Stimulated activated naive CD8-positive, alpha-beta T cell treated with anti-CD3 and anti-CD28 coated beads, Interleukin-15, amount 100 ng/mL, for 72 hours (primary cell): ENCODE results near the gene TRIM54.
"Not testable (repeated sequence)": the region's sequence is repeated elsewhere in the genome, so short reads cannot be mapped to it uniquely, and the experiment has no call there.

ENCODE experiments used
- ATAC-seq: fragments of 150-1000 bp; cut with Tn5 transposase; 2 replicates; pipeline ENCODE4 v1.10.0; 2021; ENCODE audit warnings: mild to moderate bottlenecking, moderate library complexity
- DNase-seq, 2 donors: peaks; one replicate each; pipeline ENCODE4 v3.0.0; 2021 to 2022
- H3K27ac Mint-ChIP-seq, 2 donors: one replicate each; pipeline ENCODE4 v1.8.0; 2022; ENCODE audit warnings: mild to moderate bottlenecking in 2 of 2, mixed read lengths in 2 of 2, moderate library complexity in 2 of 2
- H3K27me3 Mint-ChIP-seq: one replicate; pipeline ENCODE4 v1.8.0; 2022; ENCODE audit warnings: mixed read lengths
- H3K4me1 Mint-ChIP-seq: one replicate; pipeline ENCODE4 v1.8.0; 2022; ENCODE audit warnings: mild to moderate bottlenecking, mixed read lengths
- H3K4me3 Mint-ChIP-seq, 2 donors: one replicate each; pipeline ENCODE4 v1.8.0; 2022; ENCODE audit warnings: mild to moderate bottlenecking in 2 of 2, mixed read lengths in 2 of 2, moderate library complexity in 1 of 2
- H3K9me3 Mint-ChIP-seq, 2 donors: one replicate each; pipeline ENCODE4 v1.8.0; 2022; ENCODE audit warnings: mixed read lengths in 2 of 2

The TRIM54 gene

DNA sequence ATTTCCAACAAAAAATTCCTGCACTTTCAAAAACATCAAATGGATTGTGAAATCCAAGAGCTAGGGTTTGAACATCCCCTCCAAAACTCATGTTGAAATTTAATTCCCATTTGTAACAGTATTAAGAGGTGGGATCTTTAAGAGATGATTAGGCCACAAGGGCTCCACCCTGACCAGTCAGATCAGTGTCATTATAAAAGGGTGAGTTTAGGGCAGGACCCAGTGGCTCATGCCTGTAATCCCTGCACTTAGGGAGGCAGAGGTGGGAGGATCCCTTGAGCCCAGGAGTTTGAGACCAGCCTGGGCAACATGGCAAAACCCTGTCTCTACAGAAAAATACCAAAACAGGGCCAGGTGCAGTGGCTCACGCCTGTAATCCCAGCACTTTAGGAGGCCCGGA is 65.4 kb downstream of the TRIM54 start:
- H3K27me3 Mint-ChIP-seq: no peaks in the 10 kb centered on the region
- no peaks in the 10 kb centered on the region for H3K9me3 Mint-ChIP-seq
- DNase-seq (no peak), ATAC-seq (no peak)
- peak overlapping the region in 1 of 2 donors; percentile 12 for H3K4me3 Mint-ChIP-seq
- H3K27ac Mint-ChIP-seq: no peak overlapping the region
- H3K4me1 Mint-ChIP-seq: peaks cover 44% of the 10 kb centered on the region

DNA sequence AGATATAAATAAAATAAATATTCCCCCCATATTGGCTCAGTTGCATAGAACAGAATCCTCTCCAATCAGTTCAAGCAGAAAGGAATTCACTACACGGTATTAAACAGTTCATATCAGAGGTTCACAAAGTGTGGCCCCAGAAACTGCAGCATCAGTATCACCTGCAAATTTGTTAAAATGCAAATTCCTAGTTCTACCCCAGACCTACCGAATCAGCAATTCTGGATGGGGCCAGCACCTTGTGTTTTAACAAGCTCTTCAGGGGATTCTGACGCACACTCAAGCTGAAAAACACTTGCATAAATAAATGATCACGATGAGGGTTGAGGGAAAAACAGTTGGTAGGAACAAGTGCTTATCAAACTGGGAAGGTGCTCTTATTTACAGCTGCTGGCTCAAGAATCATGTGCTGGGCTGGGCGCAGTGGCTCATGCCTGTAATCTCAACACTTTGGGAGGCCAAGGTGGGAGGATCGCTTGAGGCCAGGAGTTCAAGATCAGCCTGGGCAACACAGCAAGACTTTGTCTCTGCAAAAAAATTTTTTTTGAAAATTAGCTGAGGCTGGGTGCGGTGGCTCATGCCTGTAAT is 68.0 kb downstream of the TRIM54 start:
- peaks cover 64% of the 10 kb centered on the region for H3K4me1 Mint-ChIP-seq
- ATAC-seq: no peak
- H3K9me3 Mint-ChIP-seq: no peaks in the 10 kb centered on the region
- H3K27ac Mint-ChIP-seq: no peak overlapping the region
- no peak overlapping the region for H3K4me3 Mint-ChIP-seq
- DNase-seq: no peak
- H3K27me3 Mint-ChIP-seq: no peaks in the 10 kb centered on the region

DNA sequence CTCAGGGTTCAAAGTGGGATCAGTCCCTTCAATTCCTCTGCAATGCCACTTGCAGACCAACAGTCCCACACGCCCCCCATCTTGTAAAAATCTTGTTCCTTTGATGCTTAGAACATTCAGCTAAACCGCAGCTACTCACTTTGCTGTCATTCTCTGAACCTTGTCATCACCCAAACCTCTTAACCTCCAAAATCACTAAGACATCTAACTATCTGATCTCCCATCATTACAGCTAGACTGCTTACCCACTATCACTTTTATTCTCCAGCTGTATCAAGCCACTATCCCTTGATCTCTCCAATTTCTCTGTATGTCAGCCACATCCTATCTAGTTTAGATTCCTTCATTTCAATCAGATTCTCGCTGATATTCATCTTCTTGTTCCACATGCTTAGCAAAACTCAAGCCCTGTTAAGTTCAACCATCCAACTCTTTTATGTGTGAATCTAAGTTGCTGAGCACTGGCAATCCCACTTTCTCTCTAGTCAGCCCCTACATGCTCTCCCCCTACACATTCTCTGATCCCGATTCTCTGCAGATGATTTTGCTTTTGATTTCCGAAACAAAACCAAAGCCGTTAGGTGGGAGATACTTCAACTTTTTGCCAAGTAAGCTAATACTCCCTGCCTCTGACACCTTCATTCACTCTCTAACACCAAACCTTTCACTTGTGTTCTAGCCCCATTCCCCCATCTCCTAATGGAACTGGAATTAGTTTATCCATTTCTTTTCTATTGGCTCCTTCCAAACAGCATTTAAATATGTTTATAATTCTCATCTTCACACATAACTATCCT is 69.8 kb downstream of the TRIM54 start:
- no peak for DNase-seq
- Mint-ChIP-seq H3K4me1 (peaks cover 66% of the 10 kb centered on the region), H3K4me3 (peak overlapping the region; percentile 35 to 40), H3K27me3 (no peaks in the 10 kb centered on the region), H3K27ac (peak overlapping the region in 1 of 2 donors; percentile 1), H3K9me3 (no peaks in the 10 kb centered on the region)
- peak; percentile 52 for ATAC-seq

DNA sequence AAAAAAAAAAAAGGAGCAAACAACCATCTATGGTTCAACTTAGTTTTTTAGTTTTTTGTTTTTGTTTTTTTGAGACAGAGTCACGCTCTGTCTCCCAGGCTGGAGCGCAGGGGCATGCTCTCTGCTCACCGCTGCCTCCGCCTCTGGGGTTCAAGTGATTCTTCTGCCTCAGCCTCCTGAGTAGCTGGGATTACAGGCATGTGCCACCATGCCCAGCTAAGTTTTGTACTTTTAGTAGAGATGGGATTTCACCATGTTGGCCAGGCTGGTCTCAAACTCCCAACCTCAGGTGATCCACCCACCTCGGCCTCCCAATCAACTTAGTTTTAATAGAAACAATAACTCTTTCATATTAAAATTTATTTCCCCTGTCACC is 71.1 kb downstream of the TRIM54 start:
- H3K9me3 Mint-ChIP-seq, H3K27me3 Mint-ChIP-seq, H3K27ac Mint-ChIP-seq, ATAC-seq, DNase-seq: not testable (repeated sequence)
- H3K4me1 Mint-ChIP-seq: peaks cover 61% of the 10 kb centered on the region
- peak overlapping the region in 1 of 2 donors; percentile 34 for H3K4me3 Mint-ChIP-seq

DNA sequence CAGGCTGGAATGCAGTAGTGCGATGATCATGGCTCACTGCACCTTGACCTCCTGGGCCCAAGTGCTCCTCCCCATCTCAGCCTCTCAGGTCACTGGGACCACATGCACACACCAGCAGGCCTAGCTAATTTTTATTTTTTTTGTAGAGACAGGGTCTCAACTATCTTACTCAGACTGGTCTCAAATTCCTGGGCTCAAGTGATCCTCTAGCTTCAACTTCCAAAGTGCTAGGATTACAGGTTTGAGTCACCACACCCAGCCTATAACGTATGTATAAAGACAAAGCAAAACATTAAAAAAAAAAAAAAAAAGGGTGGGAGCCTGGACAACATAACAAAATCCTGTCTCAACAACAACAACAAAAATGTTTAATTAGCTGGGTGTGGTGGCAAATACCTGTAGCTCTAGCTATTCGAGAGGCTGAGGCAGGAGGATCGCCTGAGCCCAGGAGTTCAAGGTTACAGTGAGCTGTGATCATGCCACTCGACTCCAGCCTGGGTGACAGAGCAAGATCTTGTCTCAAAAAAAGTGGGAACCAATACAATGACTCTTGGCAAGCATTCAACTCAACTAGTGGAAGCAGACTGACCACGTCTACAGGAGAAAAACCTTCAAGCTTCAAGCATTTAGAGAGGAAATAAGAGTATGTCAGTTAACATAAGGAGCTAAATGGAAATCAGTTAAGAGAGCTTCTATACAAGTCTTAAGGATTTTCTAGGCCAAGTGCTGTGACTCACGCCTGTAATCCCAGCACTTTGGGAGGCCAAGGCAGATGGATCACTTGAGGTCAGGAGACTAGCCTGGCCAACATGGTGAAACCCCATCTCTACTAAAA is 71.8 kb downstream of the TRIM54 start:
- H3K4me1 Mint-ChIP-seq: peaks cover 65% of the 10 kb centered on the region
- H3K27me3 Mint-ChIP-seq: no peaks in the 10 kb centered on the region
- no peak for ATAC-seq
- H3K27ac Mint-ChIP-seq: peak overlapping the region in 1 of 2 donors; percentile 70
- peak overlapping the region; percentile 33 to 34 for H3K4me3 Mint-ChIP-seq
- no peaks in the 10 kb centered on the region for H3K9me3 Mint-ChIP-seq
- DNase-seq: no peak

DNA sequence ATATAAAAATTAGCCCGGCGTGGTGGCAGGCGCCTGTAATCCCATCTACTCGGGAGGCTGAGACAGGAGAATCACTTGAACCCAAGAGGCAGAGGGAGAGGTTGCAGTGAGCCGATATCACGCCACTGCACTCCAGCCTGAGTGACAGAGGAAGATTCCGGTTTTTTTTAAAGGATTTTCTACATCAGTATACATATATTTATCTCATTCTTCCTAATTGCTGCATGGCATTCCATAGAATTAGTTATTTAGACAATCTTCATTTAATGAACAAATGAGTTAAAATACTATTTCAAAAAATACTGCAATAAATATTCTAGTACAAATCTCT is 72.3 kb downstream of the TRIM54 start:
- no peak overlapping the region for H3K27ac Mint-ChIP-seq
- DNase-seq (no peak), ATAC-seq (no peak)
- H3K9me3 Mint-ChIP-seq: no peaks in the 10 kb centered on the region
- H3K4me3 Mint-ChIP-seq: peak overlapping the region; percentile 23 to 33
- H3K27me3 Mint-ChIP-seq: no peaks in the 10 kb centered on the region
- H3K4me1 Mint-ChIP-seq: peaks cover 65% of the 10 kb centered on the region

DNA sequence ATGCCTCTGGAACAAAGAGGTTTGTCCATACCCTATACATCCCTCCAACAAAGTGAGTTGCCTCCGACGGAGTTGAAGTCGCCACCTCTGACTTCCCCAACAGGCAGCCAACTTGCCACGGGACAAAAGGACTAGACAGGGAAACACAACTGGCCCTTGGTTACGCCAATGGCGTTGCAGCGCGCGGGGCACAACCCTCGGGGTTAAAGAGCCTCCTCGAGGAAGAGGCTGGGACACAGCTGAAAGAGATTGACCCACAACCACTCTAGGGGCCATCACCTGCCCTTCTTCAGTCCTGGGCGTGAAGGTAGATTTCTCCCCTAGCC is 73.8 kb downstream of the TRIM54 start:
- peak overlapping the region; percentile 99 to 100 for H3K27ac Mint-ChIP-seq
- H3K4me3 Mint-ChIP-seq: peak overlapping the region; percentile 94 to 99
- H3K27me3 Mint-ChIP-seq: no peaks in the 10 kb centered on the region
- ATAC-seq (peak; percentile 53), DNase-seq (no peak)
- peaks cover 56% of the 10 kb centered on the region for H3K4me1 Mint-ChIP-seq
- H3K9me3 Mint-ChIP-seq: no peaks in the 10 kb centered on the region

DNA sequence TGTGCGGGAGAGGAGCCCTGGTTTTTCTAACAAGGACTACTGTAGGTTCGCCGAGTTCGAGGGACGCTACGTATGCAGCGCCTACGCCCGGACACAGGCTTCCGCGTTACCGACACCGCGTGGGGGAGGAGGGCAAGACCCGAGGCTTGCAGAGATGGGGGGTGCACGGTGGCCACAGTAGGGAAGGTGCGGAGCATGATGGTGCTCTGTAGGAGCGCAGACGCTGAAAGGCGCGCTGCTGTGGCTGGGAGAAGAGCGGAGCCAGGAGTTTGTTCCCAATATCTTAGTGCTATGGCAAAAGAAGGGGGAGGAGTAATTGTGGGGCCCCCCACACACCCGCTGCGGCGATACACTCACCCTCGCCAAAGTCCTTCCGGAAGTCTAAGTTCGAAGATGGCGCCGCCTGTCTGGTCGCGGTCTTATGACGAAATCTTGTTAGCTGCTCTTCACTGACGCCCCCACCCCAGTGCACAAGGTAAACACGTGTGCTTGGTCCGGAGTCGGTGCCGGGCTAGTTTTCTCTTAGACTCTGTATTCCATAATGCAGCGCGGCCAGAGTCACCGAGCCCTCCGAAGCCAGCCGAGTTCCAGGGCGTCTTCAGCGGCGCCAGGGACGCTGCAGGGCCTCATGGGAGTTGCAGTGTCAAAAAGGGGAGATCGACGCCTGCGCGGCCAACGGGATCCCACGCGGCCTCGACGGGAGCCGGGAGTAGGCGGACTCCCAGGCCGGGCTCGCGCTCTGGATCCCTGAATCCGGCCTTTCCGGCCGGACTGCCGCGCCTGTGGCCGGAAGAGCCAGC is 74.4 kb downstream of the TRIM54 start, which contains the start of gene GTF3C2:
Gene GTF3C2 (minus strand): TSS at position 383 of the 800 bp plus-strand sequence. CDS start 13,210 bp downstream, outside the sequence.
- Mint-ChIP-seq H3K27me3 (no peaks in the 10 kb centered on the region), H3K4me3 (peak within 1 kb of the TSS; percentile 94 to 99), H3K27ac (peak within 1 kb of the TSS; percentile 99 to 100), H3K4me1 (peaks cover 50% of the 10 kb centered on the region), H3K9me3 (no peaks in the 10 kb centered on the region)
- peak; percentile 89 to 92 for DNase-seq
- ATAC-seq: peak; percentile 89
